HUES48 (cell line): ENCODE measurements around the gene WFS1.

Experiments
- H3K27ac ChIP-seq: one replicate; pipeline ENCODE4 v1.7.0; 2013; ENCODE audit warnings: low read depth, low read length, inconsistent platforms
- H3K27me3 ChIP-seq: 2 replicates; pipeline ENCODE4 v1.6.1; 2013; ENCODE audit warnings: mild to moderate bottlenecking, low read length; ENCODE audit not compliant: control insufficient read depth, insufficient read depth
- H3K36me3 ChIP-seq: 2 replicates; pipeline ENCODE4 v1.6.1; 2013; ENCODE audit warnings: low read length; ENCODE audit not compliant: control insufficient read depth, insufficient read depth
- H3K4me1 ChIP-seq: 2 replicates; pipeline ENCODE4 v1.6.1; 2013; ENCODE audit warnings: mild to moderate bottlenecking, low read length; ENCODE audit not compliant: control insufficient read depth, insufficient read depth
- H3K4me3 ChIP-seq: 2 replicates; pipeline ENCODE4 v1.5.1; 2013; ENCODE audit warnings: mild to moderate bottlenecking, low read depth, low read length
- H3K9ac ChIP-seq: 2 replicates; pipeline ENCODE4 v1.6.1; 2013; ENCODE audit warnings: mild to moderate bottlenecking, low read depth, low read length, moderate library complexity
- H3K9me3 ChIP-seq: 2 replicates; pipeline ENCODE4 v1.6.1; 2013; ENCODE audit warnings: low read length; ENCODE audit not compliant: control insufficient read depth, insufficient read depth

The WFS1 gene

GRCh38 chr4:6264225-6264540 lies 5.5 kb upstream of the WFS1 start:
- Histone ChIP-seq H3K27me3 (peaks cover 6% of the 10 kb centered on the region; the same call in 1 of the 2 replicates), H3K9ac (no peak overlapping the region), H3K36me3 (no peaks in the 10 kb centered on the region), H3K4me3 (no peak overlapping the region), H3K27ac (no peak overlapping the region), H3K9me3 (no peaks in the 10 kb centered on the region), H3K4me1 (peaks cover 5% of the 10 kb centered on the region; the same call in 1 of the 2 replicates)

- peaks cover 6% of the 10 kb centered on the region; the same call in 1 of the 2 replicates for H3K27me3 ChIP-seq
- no peaks in the 10 kb centered on the region for H3K9me3 ChIP-seq
- H3K9ac ChIP-seq = no peak overlapping the region
- no peak overlapping the region for H3K4me3 ChIP-seq
- H3K27ac ChIP-seq = no peak overlapping the region
- peaks cover 9% of the 10 kb centered on the region for H3K4me1 ChIP-seq
- H3K36me3 ChIP-seq = no peaks in the 10 kb centered on the region
Observed at GRCh38 chr4:6265546-6265945, 4.1 kb upstream of the WFS1 start.

- no peaks in the 10 kb centered on the region for H3K9me3 ChIP-seq
- no peak overlapping the region for H3K4me3 ChIP-seq
- H3K4me1 ChIP-seq = peaks cover 16% of the 10 kb centered on the region
- no peak overlapping the region for H3K9ac ChIP-seq
- H3K36me3 ChIP-seq = no peaks in the 10 kb centered on the region
- peaks cover 6% of the 10 kb centered on the region; the same call in 1 of the 2 replicates for H3K27me3 ChIP-seq
- H3K27ac ChIP-seq = no peak overlapping the region
Observed at GRCh38 chr4:6267573-6267972, 2.1 kb upstream of the WFS1 start.

GRCh38 chr4:6268650-6269615 lies 717 bp upstream of the WFS1 start:
- Histone ChIP-seq H3K4me1 (peaks cover 16% of the 10 kb centered on the region), H3K4me3 (peak overlapping the region; percentile 63)

GRCh38 chr4:6270636-6271121 lies 1.0 kb downstream of the WFS1 start:
- Histone ChIP-seq H3K36me3 (peaks cover 3% of the 10 kb centered on the region; the same call in 1 of the 2 replicates), H3K4me1 (peaks cover 27% of the 10 kb centered on the region), H3K27me3 (peaks cover 6% of the 10 kb centered on the region; the same call in 1 of the 2 replicates), H3K9ac (no peak overlapping the region), H3K27ac (no peak overlapping the region), H3K4me3 (peak overlapping the region; percentile 93), H3K9me3 (no peaks in the 10 kb centered on the region)

More at GRCh38 chr4:6268650-6269615, 717 bp upstream of the WFS1 start:
- Histone ChIP-seq H3K9me3 (no peaks in the 10 kb centered on the region), H3K9ac (no peak overlapping the region), H3K27me3 (peaks cover 6% of the 10 kb centered on the region; the same call in 1 of the 2 replicates), H3K36me3 (peaks cover 3% of the 10 kb centered on the region; the same call in 1 of the 2 replicates), H3K27ac (no peak overlapping the region)

GRCh38 chr4:6271206-6271605 lies 1.6 kb downstream of the WFS1 start:
- Histone ChIP-seq H3K36me3 (peaks cover 3% of the 10 kb centered on the region; the same call in 1 of the 2 replicates), H3K9me3 (no peaks in the 10 kb centered on the region), H3K27me3 (peaks cover 6% of the 10 kb centered on the region; the same call in 1 of the 2 replicates), H3K4me3 (no peak overlapping the region), H3K27ac (no peak overlapping the region), H3K4me1 (peaks cover 27% of the 10 kb centered on the region), H3K9ac (no peak overlapping the region)

- no peak overlapping the region for H3K9ac ChIP-seq
- peaks cover 6% of the 10 kb centered on the region; the same call in 1 of the 2 replicates for H3K27me3 ChIP-seq
- H3K27ac ChIP-seq = no peak overlapping the region
Observed at GRCh38 chr4:6271701-6272465, 2.2 kb downstream of the WFS1 start.

GRCh38 chr4:6272863-6273660 lies 3.4 kb downstream of the WFS1 start:
- H3K36me3 ChIP-seq = peaks cover 9% of the 10 kb centered on the region
- H3K27me3 ChIP-seq = peaks cover 1% of the 10 kb centered on the region; the same call in 1 of the 2 replicates
- no peak overlapping the region for H3K4me3 ChIP-seq
- H3K9me3 ChIP-seq = no peaks in the 10 kb centered on the region
- H3K27ac ChIP-seq = no peak overlapping the region
- no peak overlapping the region for H3K9ac ChIP-seq
- H3K4me1 ChIP-seq = peaks cover 27% of the 10 kb centered on the region

More at GRCh38 chr4:6271701-6272465, 2.2 kb downstream of the WFS1 start:
- Histone ChIP-seq H3K9me3 (no peaks in the 10 kb centered on the region), H3K36me3 (peaks cover 3% of the 10 kb centered on the region; the same call in 1 of the 2 replicates), H3K4me1 (peaks cover 27% of the 10 kb centered on the region), H3K4me3 (no peak overlapping the region)

- Histone ChIP-seq H3K27me3 (no peaks in the 10 kb centered on the region), H3K9me3 (no peaks in the 10 kb centered on the region), H3K27ac (no peak overlapping the region), H3K4me1 (peaks cover 27% of the 10 kb centered on the region), H3K4me3 (no peak overlapping the region), H3K36me3 (peaks cover 14% of the 10 kb centered on the region), H3K9ac (no peak overlapping the region)
Observed at GRCh38 chr4:6273661-6273990, 4.0 kb downstream of the WFS1 start.

GRCh38 chr4:6275351-6275750 lies 5.7 kb downstream of the WFS1 start:
- H3K27ac ChIP-seq = no peak overlapping the region
- no peaks in the 10 kb centered on the region for H3K27me3 ChIP-seq
- peaks cover 20% of the 10 kb centered on the region for H3K4me1 ChIP-seq
- H3K4me3 ChIP-seq = no peak overlapping the region
- no peaks in the 10 kb centered on the region for H3K9me3 ChIP-seq
- peaks cover 20% of the 10 kb centered on the region for H3K36me3 ChIP-seq
- no peak overlapping the region for H3K9ac ChIP-seq
